CD14-positive monocyte (primary cell): ENCODE measurements around the gene ADH4. TPM values are rescaled to one million over a fixed set of nuclear protein-coding genes. Genes with fewer than 3 reads are reported as not detected.

Experiments
- DNase-seq, 3 donors: peaks; one replicate each; pipeline ENCODE4 v3.0.0-alpha.2; 2011 to 2022
- H2AFZ ChIP-seq: 2 replicates; pipeline ENCODE4 v1.6.0; 2012; ENCODE audit warnings: mild to moderate bottlenecking, low read depth, low read length, inconsistent platforms; ENCODE audit not compliant: insufficient read depth, poor library complexity, severe bottlenecking
- H3K27ac ChIP-seq, 2 donors: 1 replicate in 1 of 2; 2 replicates in 1 of 2; pipeline ENCODE4 v1.5.1; 2012 to 2013; ENCODE audit warnings: low read length in 2 of 2, control low read depth in 1 of 2, inconsistent platforms in 1 of 2, low read depth in 1 of 2, mild to moderate bottlenecking in 1 of 2
- H3K27me3 ChIP-seq, 2 donors: one replicate each; pipeline versions ENCODE4 v1.6.0 to v1.6.1; 2011 to 2013; ENCODE audit warnings: low read length in 2 of 2; ENCODE audit not compliant: control insufficient read depth in 2 of 2, insufficient read depth in 2 of 2
- H3K36me3 ChIP-seq, 2 donors: replicated peaks in 1 of 2; 1 replicate in 1 of 2; 2 replicates in 1 of 2; pipeline versions ENCODE4 v1.5.1 to v1.6.1; 2012 to 2013; ENCODE audit warnings: low read length in 2 of 2, control low read depth in 1 of 2, inconsistent platforms in 1 of 2, mild to moderate bottlenecking in 1 of 2; ENCODE audit not compliant: insufficient read depth in 2 of 2, control insufficient read depth in 1 of 2
- H3K4me1 ChIP-seq, 2 donors: 1 replicate in 1 of 2; 2 replicates in 1 of 2; pipeline versions ENCODE4 v1.5.1 to v1.6.1; 2012 to 2013; ENCODE audit warnings: low read length in 2 of 2, control low read depth in 1 of 2, inconsistent platforms in 1 of 2, mild to moderate bottlenecking in 1 of 2, moderate library complexity in 1 of 2; ENCODE audit not compliant: insufficient read depth in 2 of 2, control insufficient read depth in 1 of 2
- H3K4me2 ChIP-seq: replicated peaks from 2 replicates; pipeline ENCODE3; 2012; ENCODE audit warnings: low read length, moderate library complexity, mild to moderate bottlenecking; ENCODE audit not compliant: poor library complexity, severe bottlenecking; ENCODE audit errors: extremely low read depth
- H3K4me3 ChIP-seq, 3 experiments: fragments of 200-600 bp in 1 of 3; sonication (generic) in 1 of 3; replicated peaks in 1 of 3; 1 replicate in 2 of 3; 2 replicates in 1 of 3; pipeline ENCODE4 v1.5.1; 2011 to 2013; ENCODE audit warnings: low read length in 3 of 3, mild to moderate bottlenecking in 3 of 3, control low read depth in 2 of 3, low read depth in 2 of 3, inconsistent platforms in 1 of 3, moderate library complexity in 1 of 3
- H3K79me2 ChIP-seq: 2 replicates; pipeline ENCODE4 v1.6.0; 2012; ENCODE audit warnings: mild to moderate bottlenecking, control low read depth, inconsistent platforms, low read length, moderate library complexity; ENCODE audit not compliant: insufficient read depth
- H3K9ac ChIP-seq: 2 replicates; pipeline ENCODE4 v1.6.0; 2017; ENCODE audit warnings: low read length, mild to moderate bottlenecking; ENCODE audit not compliant: insufficient read depth, poor library complexity, severe bottlenecking
- H3K9me3 ChIP-seq, 2 donors: replicated peaks in 1 of 2; 1 replicate in 1 of 2; 2 replicates in 1 of 2; pipeline versions ENCODE4 v1.5.1 to v1.6.1; 2012 to 2013; ENCODE audit warnings: low read length in 2 of 2, control low read depth in 1 of 2; ENCODE audit not compliant: control insufficient read depth in 1 of 2, insufficient read depth in 1 of 2
- H4K20me1 ChIP-seq: 2 replicates; pipeline ENCODE4 v1.6.0; 2012; ENCODE audit warnings: mild to moderate bottlenecking, low read length, control low read depth, moderate library complexity; ENCODE audit not compliant: insufficient read depth
- H3K27ac Mint-ChIP-seq, 7 donors: one replicate each; pipeline ENCODE4 v1.8.0; 2020; ENCODE audit warnings: mild to moderate bottlenecking in 7 of 7, mixed read lengths in 7 of 7, moderate library complexity in 6 of 7, inconsistent platforms in 2 of 7
- H3K27me3 Mint-ChIP-seq, 3 donors: one replicate each; pipeline ENCODE4 v1.8.0; 2021 to 2022; ENCODE audit warnings: low read depth in 3 of 3, mild to moderate bottlenecking in 3 of 3, mixed read lengths in 3 of 3, moderate library complexity in 3 of 3, inconsistent platforms in 1 of 3
- H3K36me3 Mint-ChIP-seq, 2 donors: one replicate each; pipeline ENCODE4 v1.8.0; 2020; ENCODE audit warnings: mixed read lengths in 2 of 2, inconsistent platforms in 1 of 2, mild to moderate bottlenecking in 1 of 2
- H3K4me1 Mint-ChIP-seq: one replicate; pipeline ENCODE4 v1.8.0; 2020; ENCODE audit warnings: mild to moderate bottlenecking, mixed read lengths
- H3K4me3 Mint-ChIP-seq, 2 donors: one replicate each; pipeline ENCODE4 v1.8.0; 2020; ENCODE audit warnings: mild to moderate bottlenecking in 2 of 2, mixed read lengths in 2 of 2, moderate library complexity in 1 of 2
- H3K9me3 Mint-ChIP-seq, 7 donors: one replicate each; pipeline ENCODE4 v1.8.0; 2020 to 2022; ENCODE audit warnings: mixed read lengths in 7 of 7, mild to moderate bottlenecking in 6 of 7, moderate library complexity in 6 of 7, inconsistent platforms in 2 of 7
- WGBS: methylation state at CpG from one replicate; pipeline ENCODE4 v1.1.5; 2013; ENCODE audit warnings: missing lambda C conversion rate; ENCODE audit not compliant: insufficient coverage; 5-methylcytosine and 5-hydroxymethylcytosine counted together
- intact Hi-C, 2 donors: fragments of 100-400 bp; cut with micrococcal nuclease; formaldehyde crosslinking; loops; one replicate each; pipeline versions ENCODE4 v1.15.0 to v1.15.1; 2023
- polyA plus RNA-seq, 3 donors: library from polyadenylated mRNA; depleted of rRNA in 1 of 3; unstranded in 2 of 3; stranded (reverse) in 1 of 3; fragments of 300-500 nt in 2 of 3; fragments of >200 nt in 1 of 3; fragmentation: Illumina TruSeq in 2 of 3; gene quantifications; 1 replicate in 2 of 3; 2 replicates in 1 of 3; pipeline ENCODE4 v1.2.3, GENCODE V29; 2012 to 2021
- TF ChIP-seq, protein P1 (sequence below): fragments of 200-600 bp; IDR thresholded peaks from one replicate; pipeline ENCODE4 v1.8.0; 2022; ENCODE audit warnings: antibody characterized with exemption, mild to moderate bottlenecking

ADH4 gene
- polyA plus RNA-seq, 3 donors: not detected

DNA sequence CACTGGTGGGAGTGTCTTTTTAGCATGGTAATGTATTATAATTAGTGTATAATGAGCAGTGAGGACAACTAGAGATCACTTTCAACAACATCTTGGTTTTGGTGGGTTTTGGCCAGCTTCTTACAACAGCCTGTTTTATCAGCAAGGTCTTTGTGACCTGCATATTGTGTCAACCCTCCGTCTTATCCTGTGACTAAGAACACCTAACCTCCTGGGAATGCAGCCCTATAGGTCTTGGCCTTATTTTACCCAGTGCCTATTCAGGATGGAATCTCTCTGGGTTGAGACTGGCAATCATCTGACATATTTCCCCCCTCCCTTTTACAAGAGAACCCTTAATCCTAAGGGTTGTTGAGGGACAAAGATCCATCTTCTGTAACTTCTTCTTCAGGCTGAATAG lies 21.9 kb upstream of the ADH4 start:
- no peaks in the 10 kb centered on the region for H3K79me2 ChIP-seq
- Mint-ChIP-seq H3K27ac (no peak overlapping the region), H3K4me3 (no peak overlapping the region), H3K9me3 (peaks cover 2 to 7% (median 3%) of the 10 kb centered on the region in 7 donors), H3K27me3 (no peaks in the 10 kb centered on the region), H3K36me3 (no peaks in the 10 kb centered on the region), H3K4me1 (no peaks in the 10 kb centered on the region)
- H3K4me3 ChIP-seq: no peak overlapping the region
- no peak overlapping the region for H3K27ac ChIP-seq
- no peaks in the 10 kb centered on the region for H4K20me1 ChIP-seq
- no peak overlapping the region for H3K4me2 ChIP-seq
- no peak overlapping the region for H2AFZ ChIP-seq
- DNase-seq: no peak
- H3K27me3 ChIP-seq: no peaks in the 10 kb centered on the region
- no peaks in the 10 kb centered on the region for H3K4me1 ChIP-seq
- WGBS: 100% methylated on average over 1 of the region's 1 CpG
- H3K9me3 ChIP-seq: no peaks in the 10 kb centered on the region
- intact Hi-C loops: no loop called here
- no peak overlapping the region for H3K9ac ChIP-seq
- TF ChIP-seq, protein P1, sequence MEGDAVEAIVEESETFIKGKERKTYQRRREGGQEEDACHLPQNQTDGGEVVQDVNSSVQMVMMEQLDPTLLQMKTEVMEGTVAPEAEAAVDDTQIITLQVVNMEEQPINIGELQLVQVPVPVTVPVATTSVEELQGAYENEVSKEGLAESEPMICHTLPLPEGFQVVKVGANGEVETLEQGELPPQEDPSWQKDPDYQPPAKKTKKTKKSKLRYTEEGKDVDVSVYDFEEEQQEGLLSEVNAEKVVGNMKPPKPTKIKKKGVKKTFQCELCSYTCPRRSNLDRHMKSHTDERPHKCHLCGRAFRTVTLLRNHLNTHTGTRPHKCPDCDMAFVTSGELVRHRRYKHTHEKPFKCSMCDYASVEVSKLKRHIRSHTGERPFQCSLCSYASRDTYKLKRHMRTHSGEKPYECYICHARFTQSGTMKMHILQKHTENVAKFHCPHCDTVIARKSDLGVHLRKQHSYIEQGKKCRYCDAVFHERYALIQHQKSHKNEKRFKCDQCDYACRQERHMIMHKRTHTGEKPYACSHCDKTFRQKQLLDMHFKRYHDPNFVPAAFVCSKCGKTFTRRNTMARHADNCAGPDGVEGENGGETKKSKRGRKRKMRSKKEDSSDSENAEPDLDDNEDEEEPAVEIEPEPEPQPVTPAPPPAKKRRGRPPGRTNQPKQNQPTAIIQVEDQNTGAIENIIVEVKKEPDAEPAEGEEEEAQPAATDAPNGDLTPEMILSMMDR: no peak
- H3K36me3 ChIP-seq: no peaks in the 10 kb centered on the region

DNA sequence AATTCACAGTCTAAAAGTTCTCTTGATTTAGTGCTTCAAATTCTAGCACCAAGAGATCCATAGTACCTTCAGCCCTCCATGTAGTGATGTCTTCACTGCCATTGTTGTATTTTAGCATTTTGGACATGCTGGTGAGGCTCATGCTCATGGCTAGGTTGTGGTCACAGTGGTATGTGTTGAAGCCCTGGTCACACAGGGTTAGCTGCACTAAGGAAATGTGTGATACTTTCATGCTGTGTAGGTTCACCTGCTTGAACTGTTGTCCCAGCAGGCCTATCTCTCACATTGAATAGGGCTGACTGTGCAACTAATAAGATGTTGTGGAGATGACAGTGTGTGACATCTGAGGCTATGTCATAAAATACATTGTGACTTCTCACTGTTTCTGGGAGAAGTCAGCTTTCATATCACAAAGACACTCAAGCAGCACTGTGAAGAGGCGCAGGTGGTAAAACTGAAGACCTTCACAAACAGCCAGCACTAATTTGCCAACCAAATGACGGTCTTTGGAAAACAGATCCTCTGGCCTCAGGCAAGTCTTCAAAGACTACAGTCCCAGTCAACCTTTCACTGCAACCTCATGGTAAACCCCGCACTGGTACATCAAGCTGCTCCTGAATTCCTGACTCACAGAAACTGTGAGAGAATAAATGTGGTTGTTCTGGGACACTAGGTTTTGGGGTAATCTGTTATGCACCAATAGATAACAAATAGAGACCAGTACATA lies 17.4 kb upstream of the ADH4 start:
- 92% methylated on average over 2 of the region's 3 CpGs for WGBS
- no peaks in the 10 kb centered on the region for H3K27me3 Mint-ChIP-seq
- intact Hi-C loops: no loop called here

More for the DNA sequence above, 17.4 kb upstream of the ADH4 start:
- no peak overlapping the region for H3K4me3 ChIP-seq
- TF ChIP-seq, protein P1: no peak
- no peaks in the 10 kb centered on the region for H3K79me2 ChIP-seq
- Mint-ChIP-seq H3K9me3 (peaks cover 0 to 8% (median 2%) of the 10 kb centered on the region in 7 donors), H3K27ac (no peak overlapping the region), H3K36me3 (no peaks in the 10 kb centered on the region), H3K4me1 (no peaks in the 10 kb centered on the region), H3K4me3 (no peak overlapping the region)
- H3K4me1 ChIP-seq: no peaks in the 10 kb centered on the region
- no peaks in the 10 kb centered on the region for H3K9me3 ChIP-seq
- no peaks in the 10 kb centered on the region for H3K27me3 ChIP-seq
- no peak for DNase-seq
- no peak overlapping the region for H3K9ac ChIP-seq
- no peaks in the 10 kb centered on the region for H4K20me1 ChIP-seq
- no peak overlapping the region for H3K4me2 ChIP-seq
- H2AFZ ChIP-seq: no peak overlapping the region
- no peak overlapping the region for H3K27ac ChIP-seq
- H3K36me3 ChIP-seq: no peaks in the 10 kb centered on the region
